HepG2 (cell line): ENCODE data around the gene DDX43. TPM values are rescaled to one million over a fixed set of nuclear protein-coding genes. Genes with fewer than 3 reads are reported as not detected.

ENCODE experiments used
- ATF7 ChIP-seq, 2 experiments: fragments of 450-650 bp in 1 of 2; sonication (generic) in 1 of 2; formaldehyde crosslinking in 1 of 2; IDR thresholded peaks; 2 replicates each; pipeline versions ENCODE4 v1.4.0 to v1.6.1; 2016 to 2020; ENCODE audit warnings: antibody characterized with exemption in 1 of 2, mild to moderate bottlenecking in 1 of 2, missing genetic modification reagents in 1 of 2
- ATRX ChIP-seq: sonication (generic); formaldehyde crosslinking; IDR thresholded peaks from 2 replicates; pipeline ENCODE4 v1.4.0; 2020; ENCODE audit warnings: missing genetic modification reagents, borderline replicate concordance
- FOXA3 ChIP-seq: IDR thresholded peaks from 2 replicates; pipeline ENCODE4 v1.6.1; 2016; ENCODE audit warnings: missing genetic modification reagents, missing compliant biosample characterization
- FOXO4 ChIP-seq: sonication (generic); formaldehyde crosslinking; conservative IDR thresholded peaks from 2 replicates; pipeline ENCODE4 v1.8.1; 2023; ENCODE audit warnings: missing genetic modification reagents
- GATAD2A ChIP-seq: IDR thresholded peaks from 2 replicates; pipeline ENCODE4 v1.6.1; 2016
- JARID2 ChIP-seq: sonication (generic); formaldehyde crosslinking; IDR thresholded peaks from 2 replicates; pipeline ENCODE4 v1.8.1; 2023; ENCODE audit warnings: missing genetic modification reagents, inconsistent platforms; ENCODE audit not compliant: insufficient replicate concordance
- POLR2G ChIP-seq: fragments of 200-400 bp; formaldehyde crosslinking; IDR thresholded peaks from 2 replicates; pipeline ENCODE4 v1.6.1; 2018; ENCODE audit warnings: mild to moderate bottlenecking, low read depth, low read length, moderate library complexity
- USF2 ChIP-seq, 2 experiments: sonication (generic) in 1 of 2; formaldehyde crosslinking in 1 of 2; IDR thresholded peaks; 2 replicates each; pipeline versions ENCODE4 v1.5.1 to v1.6.1; 2011 to 2020; ENCODE audit warnings: borderline replicate concordance in 1 of 2, low read depth in 1 of 2, low read length in 1 of 2, mild to moderate bottlenecking in 1 of 2, missing genetic modification reagents in 1 of 2, moderate library complexity in 1 of 2
- ZNF749 ChIP-seq: sonication (generic); formaldehyde crosslinking; IDR thresholded peaks from 2 replicates; pipeline ENCODE4 v1.8.0; 2022; ENCODE audit warnings: mild to moderate bottlenecking, missing genetic modification reagents, moderate library complexity, borderline replicate concordance
- ZNF777 ChIP-seq: sonication (generic); formaldehyde crosslinking; IDR thresholded peaks from 2 replicates; pipeline ENCODE4 v1.4.0; 2020; ENCODE audit warnings: missing genetic modification reagents
- ZNF839 ChIP-seq: sonication (generic); formaldehyde crosslinking; IDR thresholded peaks from 2 replicates; pipeline ENCODE4 v1.4.0; 2020; ENCODE audit warnings: missing genetic modification reagents, mild to moderate bottlenecking, borderline replicate concordance
- polyA plus RNA-seq, 8 experiments: library from polyadenylated mRNA; depleted of rRNA in 3 of 8; stranded (reverse) in 7 of 8; unstranded in 1 of 8; fragments of >200 nt; fragmentation: Illumina TruSeq in 4 of 8; extraction: Trizol in 4 of 8; gene quantifications; 2 replicates each; pipeline versions ENCODE4 v1.2.1 to v1.2.3, GENCODE V29; 2011 to 2016; ENCODE audit warnings: low read depth in 4 of 8, missing spikeins in 1 of 8, mixed read lengths in 1 of 8; ENCODE audit not compliant: insufficient read depth in 1 of 8
- total RNA-seq, 5 experiments: library from RNA; depleted of rRNA; stranded (reverse); fragments of >200 nt; fragmentation: Illumina TruSeq; extraction: Trizol; gene quantifications; 2 replicates each; pipeline ENCODE4 v1.2.3, GENCODE V29; 2016; ENCODE audit warnings: low read depth in 1 of 5

DDX43 gene
- total and polyA plus RNA-seq, 2 of the 13 experiments (the other 11 are each of a cell fraction or from before 2014, with no cell fraction given) = not detected

GRCh38 chr6:73443555-73443954 is 48.9 kb downstream of the DDX43 start (continued):
- TF ChIP-seq ZNF839 (CRISPR knock-in tag) (no peak), ZNF777 (CRISPR knock-in tag) (no peak), USF2 (IDR thresholded peaks at IDR 0.05; ENCODE audit: low read depth, low read length) (no peak), USF2 (CRISPR knock-in tag; IDR thresholded peaks at IDR 0.05; ENCODE audit: borderline replicate concordance) (no peak), ZNF749 (CRISPR knock-in tag) (no peak), GATAD2A (CRISPR knock-in tag) (no peak), JARID2 (no peak), POLR2G (no peak), ATRX (CRISPR knock-in tag) (no peak), FOXA3 (no peak), ATF7 (IDR thresholded peaks at IDR 0.05) (no peak), ATF7 (CRISPR knock-in tag; IDR thresholded peaks at IDR 0.05) (no peak), FOXO4 (CRISPR knock-in tag) (no peak)
